Endothelial cell of hepatic sinusoid (primary cell): Measurements from ENCODE around the gene PRRT3.

Experiments used
- in situ Hi-C: cut with HindIII; loops from 2 replicates; pipeline ENCODE4 v1.10.0; 2017; ENCODE audit warnings: low sequenced_read_pairs

Gene PRRT3

GRCh38 chr3:9928158-9928557, 24.1 kb downstream of the PRRT3 start:
- in situ Hi-C loops: loop anchor here (5.0 kb wide), 1 partner anchor 76 kb away; no protein-coding TSS in a partner anchor

DNA sequence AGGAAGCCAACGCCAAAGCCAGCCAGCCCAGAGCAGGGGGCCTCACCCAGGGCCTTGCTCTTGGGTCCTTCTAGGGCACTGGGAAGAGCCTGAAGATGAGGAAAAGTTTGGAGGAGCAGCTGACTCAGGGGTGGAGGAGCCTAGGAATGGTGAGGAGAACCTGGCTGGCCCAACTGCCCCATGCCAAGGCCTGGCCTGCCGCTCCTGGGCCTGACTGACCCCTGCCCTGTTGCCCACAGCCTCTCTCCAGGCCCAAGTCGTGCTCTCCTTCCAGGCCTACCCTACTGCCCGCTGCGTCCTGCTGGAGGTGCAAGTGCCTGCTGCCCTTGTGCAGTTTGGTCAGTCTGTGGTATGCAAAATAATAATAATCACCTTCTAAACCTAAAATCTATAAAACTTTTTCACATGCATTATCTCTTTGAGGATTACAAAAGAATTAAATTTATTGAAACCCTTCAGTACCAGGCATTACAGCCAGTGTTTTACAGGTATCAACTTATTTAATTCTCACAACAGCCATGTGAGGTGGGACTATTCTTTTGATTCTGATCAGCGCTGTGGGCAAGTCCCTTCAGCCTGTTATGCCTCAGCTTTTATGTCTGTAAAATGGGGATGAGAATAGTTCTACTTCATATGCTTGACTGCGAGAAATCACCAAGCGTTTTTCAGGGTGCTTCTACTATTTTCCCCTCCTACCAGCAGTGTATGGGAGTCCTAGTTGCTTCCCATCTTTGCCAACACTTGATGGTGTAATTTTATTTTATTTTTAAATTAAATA, 33.8 kb downstream of the PRRT3 start:
- in situ Hi-C loops: no loop called here

GRCh38 chr3:9917820-9918219, 34.4 kb downstream of the PRRT3 start:
- in situ Hi-C loops: no loop called here

DNA sequence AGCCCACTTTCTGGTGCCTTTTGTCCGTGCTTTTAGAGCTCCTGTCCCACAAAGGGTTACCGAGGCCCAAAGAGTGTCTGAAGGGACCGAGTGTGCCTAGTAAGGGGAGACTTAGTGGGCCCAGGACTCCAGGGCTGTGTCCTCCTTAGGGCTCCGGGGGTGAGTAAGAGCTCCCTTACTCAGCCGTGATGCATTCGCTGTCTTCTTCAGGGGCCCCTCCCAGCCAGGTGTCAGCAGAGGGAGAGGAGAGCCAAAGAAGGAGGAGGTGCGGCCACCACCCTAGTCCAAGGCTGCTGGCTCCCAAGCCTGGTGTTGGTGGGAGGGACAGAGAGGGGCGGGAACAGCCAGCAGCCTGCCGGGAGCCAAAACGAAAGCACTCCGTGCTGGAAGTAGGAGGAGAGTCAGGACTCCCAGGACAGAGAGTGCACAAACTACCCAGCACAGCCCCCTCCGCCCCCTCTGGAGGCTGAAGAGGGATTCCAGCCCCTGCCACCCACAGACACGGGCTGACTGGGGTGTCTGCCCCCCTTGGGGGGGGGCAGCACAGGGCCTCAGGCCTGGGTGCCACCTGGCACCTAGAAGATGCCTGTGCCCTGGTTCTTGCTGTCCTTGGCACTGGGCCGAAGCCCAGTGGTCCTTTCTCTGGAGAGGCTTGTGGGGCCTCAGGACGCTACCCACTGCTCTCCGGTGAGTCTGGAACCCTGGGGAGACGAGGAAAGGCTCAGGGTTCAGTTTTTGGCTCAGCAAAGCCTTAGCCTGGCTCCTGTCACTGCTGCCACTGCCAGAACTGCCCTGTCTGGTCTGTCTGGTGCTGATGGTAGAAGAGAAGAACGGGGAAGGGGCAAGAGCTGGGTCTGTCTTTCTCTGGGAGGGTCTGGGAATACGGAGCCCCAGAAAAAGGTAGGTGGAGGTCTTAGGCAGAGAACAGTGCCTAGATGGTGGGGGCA, 35.2 kb downstream of the PRRT3 start, which contains the start of gene IL17RC:
Gene IL17RC, plus strand, starts transcription at position 365 of the 947 bp plus-strand sequence. Its CDS starts 218 bp downstream, at position 583.
- in situ Hi-C loops: no loop called here

- in situ Hi-C loops: no loop called here
These were observed 35.9 kb downstream of the PRRT3 start for GRCh38 chr3:9916346-9916733.

- in situ Hi-C loops: no loop called here
These were observed 36.7 kb downstream of the PRRT3 start for GRCh38 chr3:9915254-9916141.

- in situ Hi-C loops: no loop called here
These were observed 37.5 kb downstream of the PRRT3 start for GRCh38 chr3:9914559-9915253.

GRCh38 chr3:9914011-9914410, 38.2 kb downstream of the PRRT3 start:
- in situ Hi-C loops: no loop called here

DNA sequence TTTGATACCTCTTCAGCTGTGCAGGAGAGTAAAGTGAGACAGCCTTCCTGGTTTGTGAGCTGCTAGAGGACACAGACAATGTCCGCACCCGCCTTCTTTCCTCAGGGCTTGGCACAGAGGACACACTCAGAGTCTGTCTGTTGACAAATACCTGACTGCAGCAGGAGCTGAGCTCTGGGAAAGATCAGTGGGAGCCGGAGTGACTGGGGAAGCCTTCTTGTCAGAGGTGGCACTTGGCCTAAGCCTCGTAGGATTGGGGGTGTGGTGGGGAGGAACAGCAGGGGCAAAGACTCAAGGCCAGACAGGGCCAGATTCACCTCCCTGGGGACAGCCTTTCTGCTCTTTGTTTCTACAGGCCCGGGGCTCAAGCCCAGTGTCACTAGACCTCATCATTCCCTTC, 38.6 kb downstream of the PRRT3 start:
- in situ Hi-C loops: no loop called here

DNA sequence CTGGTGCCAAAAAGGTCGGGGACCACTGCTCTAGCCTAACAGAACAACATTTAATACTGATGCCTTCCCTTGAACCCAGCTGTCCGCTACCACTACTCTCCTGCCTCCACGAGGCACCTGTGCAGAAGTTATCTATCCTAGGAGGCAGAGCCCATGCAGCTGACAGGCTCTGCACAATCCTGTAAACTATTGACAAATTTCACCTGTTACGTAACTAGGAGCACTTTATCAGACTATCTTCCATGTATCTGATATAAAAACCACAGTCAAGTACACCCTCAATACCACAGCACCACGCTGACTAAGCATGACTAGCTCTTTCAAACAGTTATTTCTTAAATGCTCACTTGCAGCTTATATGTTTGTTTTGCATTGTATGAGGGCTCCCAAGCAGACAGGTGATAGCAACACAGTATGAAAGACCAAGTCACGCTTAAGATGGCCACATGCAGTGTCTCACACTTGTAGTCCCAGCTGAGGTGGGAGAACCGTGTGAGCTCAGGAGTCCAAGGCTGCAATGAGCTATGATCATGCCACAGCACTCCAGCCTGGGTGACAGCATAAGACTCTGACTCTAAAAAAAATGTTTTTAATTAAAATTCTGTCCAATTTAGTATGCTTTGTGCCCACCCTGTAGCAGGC, 39.8 kb downstream of the PRRT3 start:
- in situ Hi-C loops: no loop called here

DNA sequence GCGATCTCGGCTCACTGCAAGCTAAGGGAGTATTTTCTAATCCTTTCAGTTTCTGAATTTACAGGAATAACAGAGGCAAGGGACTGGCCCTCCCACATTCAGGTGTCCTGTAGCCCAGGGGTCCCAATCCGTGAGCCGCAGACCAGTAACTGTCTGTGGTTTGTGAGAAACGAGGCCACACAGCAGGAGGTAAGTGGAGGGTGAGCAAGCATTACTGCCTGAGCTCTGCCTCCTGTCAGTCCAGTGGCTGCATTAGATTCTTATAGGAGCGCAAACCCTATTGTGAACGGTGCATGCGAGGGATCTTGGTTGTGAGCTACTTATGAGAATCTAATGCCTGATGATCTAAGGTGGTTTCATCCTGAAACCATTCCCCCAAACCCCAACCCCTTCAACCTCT, 40.3 kb downstream of the PRRT3 start:
- in situ Hi-C loops: no loop called here

DNA sequence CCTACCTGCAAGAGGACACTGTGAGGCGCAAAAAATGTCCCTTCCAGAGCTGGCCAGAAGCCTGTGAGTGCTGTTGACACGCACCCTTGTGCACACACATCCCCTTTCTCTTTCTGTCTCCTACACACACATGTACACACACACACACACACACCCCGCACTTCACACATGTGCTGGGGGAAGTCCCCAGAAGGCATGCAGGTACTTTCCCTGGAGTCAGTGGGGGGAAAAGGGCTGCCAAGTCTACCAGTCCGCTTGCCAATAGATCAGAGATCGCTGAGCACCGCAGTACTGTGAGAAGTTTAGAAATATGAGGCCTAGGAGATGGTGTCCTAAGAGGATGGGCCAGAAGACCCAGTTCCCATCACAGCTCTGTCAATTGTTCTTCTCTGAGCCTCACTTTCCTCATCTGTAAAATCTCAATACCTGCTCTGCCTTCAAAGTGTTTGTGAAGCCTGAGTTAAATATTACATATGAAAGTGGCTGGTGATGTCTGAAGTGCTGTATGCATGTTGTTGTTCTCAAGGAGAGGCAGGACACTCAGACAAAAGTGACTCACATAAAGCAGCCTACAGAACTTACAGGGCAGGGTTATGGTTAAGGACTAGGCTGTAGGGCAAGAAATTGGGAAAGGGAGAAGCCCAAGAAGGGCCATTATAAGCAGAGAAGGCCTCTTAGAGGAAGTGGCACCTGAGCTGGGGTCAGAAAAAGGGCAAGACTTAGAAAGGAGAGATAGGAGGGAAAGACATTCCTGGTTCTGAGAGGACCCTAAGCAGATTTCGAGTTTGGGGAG, 42.8 kb downstream of the PRRT3 start:
- in situ Hi-C loops: no loop called here

GRCh38 chr3:9908286-9908685, 43.9 kb downstream of the PRRT3 start:
- in situ Hi-C loops: no loop called here

DNA sequence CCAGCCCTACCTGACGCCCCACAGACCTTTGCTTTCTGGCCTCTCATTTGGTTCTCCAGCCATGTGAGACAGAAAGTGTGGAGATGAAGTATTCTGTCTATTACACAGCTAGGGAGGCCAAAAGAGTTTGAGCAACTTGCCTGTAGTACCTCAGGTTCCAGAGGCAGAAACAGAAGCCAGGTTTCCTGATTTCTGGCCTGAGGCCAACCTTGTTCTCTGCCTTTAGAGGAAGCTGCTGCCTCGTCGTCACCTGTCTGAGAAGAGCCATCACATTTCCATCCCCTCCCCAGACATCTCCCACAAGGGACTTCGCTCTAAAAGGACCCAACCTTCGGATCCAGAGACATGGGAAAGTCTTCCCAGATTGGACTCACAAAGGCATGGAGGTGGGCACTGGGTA, 45.7 kb downstream of the PRRT3 start:
- in situ Hi-C loops: no loop called here

- in situ Hi-C loops: loop anchor here (5.0 kb wide), 1 partner anchor 52 kb away; no protein-coding TSS in a partner anchor
These were observed 48.3 kb downstream of the PRRT3 start for GRCh38 chr3:9903904-9904303.

DNA sequence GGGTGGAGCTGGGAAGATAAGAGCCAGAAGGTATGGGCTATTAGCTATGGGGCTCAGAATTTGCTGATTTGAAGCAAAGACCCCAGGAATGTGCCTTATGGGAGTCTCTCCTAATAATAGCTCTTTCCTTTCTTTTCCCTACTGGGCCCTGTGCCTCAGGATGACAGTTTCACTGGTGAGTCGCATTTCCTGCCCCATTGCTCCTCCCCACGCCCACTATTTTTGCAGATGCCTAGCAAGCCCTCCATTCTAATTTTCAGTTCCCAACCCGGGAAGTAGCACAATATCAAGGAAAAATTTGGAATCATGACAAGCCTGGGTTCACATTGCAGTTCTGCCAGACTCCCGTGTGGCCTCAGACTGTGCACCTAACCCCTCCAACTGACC, 49.0 kb downstream of the PRRT3 start:
- in situ Hi-C loops: loop anchor here (5.0 kb wide), 1 partner anchor 51 kb away; no protein-coding TSS in a partner anchor

DNA sequence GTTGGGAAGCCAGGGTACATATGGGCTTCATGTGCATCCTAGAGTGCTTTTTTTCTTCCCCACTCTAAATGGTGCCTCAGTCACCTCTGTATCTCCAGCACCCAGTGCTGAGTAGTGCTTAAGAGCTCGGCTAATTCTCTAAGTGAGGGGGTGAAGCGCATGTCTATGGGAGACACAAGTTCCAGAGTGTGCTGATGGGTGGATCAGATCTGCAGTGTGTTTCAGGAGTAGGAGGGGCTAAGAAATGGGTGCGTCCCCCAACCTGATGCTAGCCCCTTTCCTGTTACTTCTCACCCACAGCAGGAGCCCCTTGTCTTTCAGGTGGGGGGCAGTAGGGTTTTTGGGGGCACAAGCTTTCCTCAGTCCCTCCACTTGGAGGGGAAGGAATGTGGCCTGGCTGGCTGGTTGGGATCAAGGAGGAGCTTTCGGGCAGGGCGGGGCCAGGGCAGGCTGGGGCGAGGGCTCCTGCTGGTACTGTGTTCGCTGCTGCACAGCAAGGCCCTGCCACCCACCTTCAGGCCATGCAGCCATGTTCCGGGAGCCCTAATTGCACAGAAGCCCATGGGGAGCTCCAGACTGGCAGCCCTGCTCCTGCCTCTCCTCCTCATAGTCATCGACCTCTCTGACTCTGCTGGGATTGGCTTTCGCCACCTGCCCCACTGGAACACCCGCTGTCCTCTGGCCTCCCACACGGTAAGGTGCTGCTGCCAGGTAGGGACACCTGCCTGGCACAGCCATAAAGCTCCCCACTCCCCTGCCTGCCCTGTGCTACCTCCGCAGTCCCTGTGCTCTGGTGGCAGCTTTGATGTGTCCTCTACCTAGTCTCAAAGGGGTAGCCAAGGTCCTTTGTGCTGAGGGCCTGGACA, 49.6 kb downstream of the PRRT3 start, which contains the start of gene IL17RE:
Gene IL17RE, plus strand, starts transcription at position 477 of the 866 bp plus-strand sequence. Its CDS starts 85 bp downstream, at position 562.
- in situ Hi-C loops: loop anchor here (5.0 kb wide), 1 partner anchor 50 kb away; no protein-coding TSS in a partner anchor
